HEK293 (cell line): ENCODE results near the gene B4GALNT4.

Source experiments
- MEIS1 ChIP-seq: sonication (generic); formaldehyde crosslinking; IDR thresholded peaks from 2 replicates; pipeline ENCODE4 v1.8.1; 2022; ENCODE audit warnings: missing genetic modification reagents, mild to moderate bottlenecking, borderline replicate concordance
- ZNF610 ChIP-seq: fragments of 450-650 bp; formaldehyde crosslinking; IDR thresholded peaks from 2 replicates; pipeline ENCODE4 v1.5.1; 2016; ENCODE audit warnings: missing biosample characterization, missing genetic modification characterization, borderline replicate concordance
- TF ChIP-seq, protein P1 (sequence below): sonication (generic); formaldehyde crosslinking; IDR thresholded peaks from 2 replicates; pipeline ENCODE4 v1.8.1; 2022; ENCODE audit warnings: mild to moderate bottlenecking, moderate library complexity, missing genetic modification reagents

DNA sequence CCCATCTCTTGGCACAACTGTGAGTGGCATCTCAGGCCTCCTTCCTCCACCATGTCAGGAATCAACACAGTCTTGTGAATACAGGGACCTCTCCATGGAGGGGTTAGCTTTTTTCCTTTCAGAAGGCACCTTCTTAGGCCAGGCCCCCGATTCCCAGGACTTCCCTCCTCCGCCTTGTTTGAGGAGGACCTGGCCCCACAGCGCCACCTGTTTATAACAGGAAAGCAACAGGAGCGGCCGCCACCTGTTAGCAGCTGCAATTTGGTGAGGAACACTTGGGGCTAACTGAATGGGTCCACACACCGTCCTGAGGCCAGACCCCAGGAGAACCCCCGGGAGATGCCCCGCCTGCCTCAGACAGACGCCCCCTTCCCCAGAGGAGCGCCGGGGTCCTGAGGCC lies 20.9 kb downstream of the B4GALNT4 start:
- no peak for TF ChIP-seq ZNF610
- TF ChIP-seq MEIS1 (CRISPR knock-in tag), result no peak
- TF ChIP-seq, protein P1, sequence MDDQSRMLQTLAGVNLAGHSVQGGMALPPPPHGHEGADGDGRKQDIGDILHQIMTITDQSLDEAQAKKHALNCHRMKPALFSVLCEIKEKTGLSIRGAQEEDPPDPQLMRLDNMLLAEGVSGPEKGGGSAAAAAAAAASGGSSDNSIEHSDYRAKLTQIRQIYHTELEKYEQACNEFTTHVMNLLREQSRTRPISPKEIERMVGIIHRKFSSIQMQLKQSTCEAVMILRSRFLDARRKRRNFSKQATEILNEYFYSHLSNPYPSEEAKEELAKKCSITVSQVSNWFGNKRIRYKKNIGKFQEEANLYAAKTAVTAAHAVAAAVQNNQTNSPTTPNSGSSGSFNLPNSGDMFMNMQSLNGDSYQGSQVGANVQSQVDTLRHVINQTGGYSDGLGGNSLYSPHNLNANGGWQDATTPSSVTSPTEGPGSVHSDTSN (CRISPR knock-in tag), result no peak
